ENCODE results near the gene PDXDC1.

- TF ChIP-seq CTCF (IDR thresholded peaks at IDR 0.05) (no peak), EP300 (IDR thresholded peaks at IDR 0.05) (no peak), POLR2A (IDR thresholded peaks at IDR 0.05) (no peak), POLR2AphosphoS5 (IDR thresholded peaks at IDR 0.05) (no peak)
Measured at GRCh38 chr16:15053904-15054303, 79.1 kb downstream of the PDXDC1 start.

Data from gastroesophageal sphincter (tissue), 3 donors.